Gastrocnemius medialis (tissue), 4 donors: ENCODE measurements around the gene CNOT4. TPM values are rescaled to one million over a fixed set of nuclear protein-coding genes. Genes with fewer than 3 reads are reported as not detected.

Experiments
- ATAC-seq, 2 donors: fragments of 150-250 bp; one replicate each; pipeline ENCODE4 v1.9.1; 2016
- DNase-seq, 2 donors: peaks; one replicate each; pipeline ENCODE4 v3.0.0-alpha.2; 2019
- H3K27ac ChIP-seq, 4 donors: fragments of 200-600 bp; sonication (generic); 1 replicate in 1 of 4; 2 replicates in 3 of 4; pipeline ENCODE4 v1.5.1; 2016 to 2018; ENCODE audit warnings: mild to moderate bottlenecking in 2 of 4, moderate library complexity in 1 of 4
- H3K27me3 ChIP-seq, 3 donors: fragments of 200-600 bp; sonication (generic) in 2 of 3; 1 replicate in 1 of 3; 2 replicates in 2 of 3; pipeline versions ENCODE4 v1.5.1 to v1.6.0; 2016 to 2019; ENCODE audit warnings: mild to moderate bottlenecking in 1 of 3, moderate library complexity in 1 of 3
- H3K36me3 ChIP-seq, 2 donors: fragments of 200-600 bp; sonication (generic) in 1 of 2; one replicate each; pipeline ENCODE4 v1.5.1; 2017 to 2018
- H3K4me1 ChIP-seq, 2 donors: fragments of 200-600 bp; sonication (generic) in 1 of 2; one replicate each; pipeline ENCODE4 v1.5.1; 2016 to 2017; ENCODE audit warnings: mild to moderate bottlenecking in 2 of 2
- H3K4me3 ChIP-seq, 4 donors: fragments of 200-600 bp; sonication (generic) in 3 of 4; 1 replicate in 1 of 4; 2 replicates in 3 of 4; pipeline ENCODE4 v1.5.1; 2016 to 2019; ENCODE audit warnings: mild to moderate bottlenecking in 2 of 4
- H3K9me3 ChIP-seq, 3 donors: fragments of 200-600 bp; sonication (generic) in 2 of 3; 1 replicate in 1 of 3; 2 replicates in 2 of 3; pipeline ENCODE4 v1.5.1; 2016 to 2019
- POLR2A ChIP-seq, 2 donors: fragments of 450-650 bp; IDR thresholded peaks; one replicate each; pipeline ENCODE4 v1.6.1; 2017; ENCODE audit warnings: antibody characterized with exemption in 2 of 2, mild to moderate bottlenecking in 2 of 2, moderate library complexity in 2 of 2
- in situ Hi-C, 4 donors: fragments of 200-750 bp; cut with MboI; loops; one replicate each; pipeline versions ENCODE4 v1.15.0 to v1.8.0; 2017; ENCODE audit warnings: low sequenced_read_pairs in 4 of 4
- intact Hi-C: fragments of 100-400 bp; cut with DNase I; formaldehyde crosslinking; loops from one replicate; pipeline ENCODE4 v1.15.1; 2023; ENCODE audit warnings: low total_unique reads
- total RNA-seq, 4 donors: library from RNA; depleted of rRNA; stranded (reverse); fragments of >200 nt; gene quantifications; one replicate each; pipeline versions ENCODE4 v1.1.0 to v1.2.3, GENCODE V29; 2016
- TF ChIP-seq, protein P1 (sequence below), 5 experiments: fragments of 450-650 bp in 3 of 5; fragments of 200-600 bp in 2 of 5; sonication (generic) in 2 of 5; IDR thresholded peaks in 4 of 5; conservative IDR thresholded peaks in 1 of 5; 1 replicate in 4 of 5; 2 replicates in 1 of 5; pipeline ENCODE4 v1.5.1; 2016 to 2019; ENCODE audit warnings: antibody characterized with exemption in 5 of 5, mild to moderate bottlenecking in 3 of 5, moderate library complexity in 3 of 5

CNOT4 gene
- total RNA-seq, 4 donors from 2014 or later: 25.5 to 38.1 (median 30.7) TPM

GRCh38 chr7:135553346-135553745, 43.4 kb upstream of the CNOT4 start:
- ATAC-seq (no peak), DNase-seq (no peak)
- Histone ChIP-seq H3K4me1 (peaks cover 0 to 4% of the 10 kb centered on the region in 2 donors), H3K4me3 (no peak overlapping the region), H3K9me3 (no peaks in the 10 kb centered on the region), H3K27me3 (no peaks in the 10 kb centered on the region), H3K36me3 (no peaks in the 10 kb centered on the region), H3K27ac (no peak overlapping the region)
- intact Hi-C loops (loop anchor here (10.0 kb wide), 2 partner anchors 139 to 909 kb away; partner anchors contain the start of gene BPGM), in situ Hi-C loops (loop anchor here in 1 of 4 donors (10.0 kb wide), 1 partner anchor 269 kb away; no protein-coding TSS in a partner anchor)
- TF ChIP-seq, protein P1, sequence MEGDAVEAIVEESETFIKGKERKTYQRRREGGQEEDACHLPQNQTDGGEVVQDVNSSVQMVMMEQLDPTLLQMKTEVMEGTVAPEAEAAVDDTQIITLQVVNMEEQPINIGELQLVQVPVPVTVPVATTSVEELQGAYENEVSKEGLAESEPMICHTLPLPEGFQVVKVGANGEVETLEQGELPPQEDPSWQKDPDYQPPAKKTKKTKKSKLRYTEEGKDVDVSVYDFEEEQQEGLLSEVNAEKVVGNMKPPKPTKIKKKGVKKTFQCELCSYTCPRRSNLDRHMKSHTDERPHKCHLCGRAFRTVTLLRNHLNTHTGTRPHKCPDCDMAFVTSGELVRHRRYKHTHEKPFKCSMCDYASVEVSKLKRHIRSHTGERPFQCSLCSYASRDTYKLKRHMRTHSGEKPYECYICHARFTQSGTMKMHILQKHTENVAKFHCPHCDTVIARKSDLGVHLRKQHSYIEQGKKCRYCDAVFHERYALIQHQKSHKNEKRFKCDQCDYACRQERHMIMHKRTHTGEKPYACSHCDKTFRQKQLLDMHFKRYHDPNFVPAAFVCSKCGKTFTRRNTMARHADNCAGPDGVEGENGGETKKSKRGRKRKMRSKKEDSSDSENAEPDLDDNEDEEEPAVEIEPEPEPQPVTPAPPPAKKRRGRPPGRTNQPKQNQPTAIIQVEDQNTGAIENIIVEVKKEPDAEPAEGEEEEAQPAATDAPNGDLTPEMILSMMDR (IDR thresholded peaks at IDR 0.05 in 4 of 5, conservative IDR thresholded peaks at IDR 0.05 in 1 of 5): no peak
- no peak for TF ChIP-seq POLR2A (IDR thresholded peaks at IDR 0.05)

GRCh38 chr7:135552148-135552547, 42.2 kb upstream of the CNOT4 start:
- Histone ChIP-seq H3K4me3 (no peak overlapping the region), H3K4me1 (peaks cover 0 to 2% of the 10 kb centered on the region in 2 donors), H3K36me3 (no peaks in the 10 kb centered on the region), H3K9me3 (no peaks in the 10 kb centered on the region), H3K27ac (no peak overlapping the region), H3K27me3 (no peaks in the 10 kb centered on the region)
- no peak for DNase-seq
- intact Hi-C loops: loop anchor here (10.0 kb wide), 2 partner anchors 137 to 907 kb away; partner anchors contain the start of gene BPGM
- no peak for ATAC-seq
- no peak for TF ChIP-seq POLR2A (IDR thresholded peaks at IDR 0.05)
- TF ChIP-seq, protein P1 (IDR thresholded peaks at IDR 0.05 in 4 of 5, conservative IDR thresholded peaks at IDR 0.05 in 1 of 5): no peak
- in situ Hi-C loops: loop anchor here in 1 of 4 donors (10.0 kb wide), 1 partner anchor 267 kb away; no protein-coding TSS in a partner anchor

GRCh38 chr7:135550196-135550595, 40.3 kb upstream of the CNOT4 start:
- no peak overlapping the region for H3K4me3 ChIP-seq
- in situ Hi-C loops: loop anchor here in 1 of 4 donors (10.0 kb wide), 1 partner anchor 265 kb away; no protein-coding TSS in a partner anchor
- no peaks in the 10 kb centered on the region for H3K4me1 ChIP-seq
- H3K27me3 ChIP-seq: no peaks in the 10 kb centered on the region
- no peaks in the 10 kb centered on the region for H3K36me3 ChIP-seq
- H3K9me3 ChIP-seq: no peaks in the 10 kb centered on the region
- DNase-seq: no peak
- no peak overlapping the region for H3K27ac ChIP-seq
- TF ChIP-seq POLR2A (IDR thresholded peaks at IDR 0.05): no peak
- no peak for ATAC-seq
- intact Hi-C loops: loop anchor here (10.0 kb wide), 2 partner anchors 135 to 905 kb away; partner anchors contain the start of gene BPGM

DNA sequence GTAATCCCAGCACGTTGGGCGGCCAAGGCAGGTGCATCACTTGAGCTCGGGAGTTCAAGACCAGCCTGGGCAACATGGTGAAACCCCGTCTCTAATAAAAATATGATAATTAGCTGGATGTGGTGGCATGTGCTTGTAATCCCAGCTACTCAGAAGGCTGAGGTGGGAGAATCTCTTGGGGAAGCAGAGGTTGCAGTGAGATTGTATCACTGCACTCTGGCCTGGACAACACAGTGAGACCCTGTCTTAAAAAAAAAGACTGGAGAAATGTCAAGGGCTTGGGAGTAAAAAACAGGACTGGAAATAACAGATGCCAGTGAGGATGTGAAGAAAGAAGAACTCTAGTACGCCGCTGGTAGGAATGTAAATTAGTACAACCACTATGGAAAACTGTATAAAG, 31.1 kb upstream of the CNOT4 start:
- H3K9me3 ChIP-seq: no peaks in the 10 kb centered on the region
- intact Hi-C loops: no loop called here
- no peak overlapping the region for H3K27ac ChIP-seq
- in situ Hi-C loops: no loop called here
- no peaks in the 10 kb centered on the region for H3K4me1 ChIP-seq
- no peak for ATAC-seq
- no peak for DNase-seq
- no peaks in the 10 kb centered on the region for H3K36me3 ChIP-seq
- no peak overlapping the region for H3K4me3 ChIP-seq
- H3K27me3 ChIP-seq: no peaks in the 10 kb centered on the region
- TF ChIP-seq POLR2A (IDR thresholded peaks at IDR 0.05): no peak
- TF ChIP-seq, protein P1 (IDR thresholded peaks at IDR 0.05 in 4 of 5, conservative IDR thresholded peaks at IDR 0.05 in 1 of 5): no peak

GRCh38 chr7:135539629-135540028, 29.7 kb upstream of the CNOT4 start:
- ATAC-seq: no peak
- TF ChIP-seq, protein P1 (IDR thresholded peaks at IDR 0.05 in 4 of 5, conservative IDR thresholded peaks at IDR 0.05 in 1 of 5): no peak
- no peak for TF ChIP-seq POLR2A (IDR thresholded peaks at IDR 0.05)
- DNase-seq: no peak
- Histone ChIP-seq H3K27ac (no peak overlapping the region), H3K36me3 (no peaks in the 10 kb centered on the region), H3K9me3 (no peaks in the 10 kb centered on the region), H3K4me3 (no peak overlapping the region), H3K4me1 (no peaks in the 10 kb centered on the region), H3K27me3 (no peaks in the 10 kb centered on the region)
- intact Hi-C loops (no loop called here), in situ Hi-C loops (no loop called here)
